KG1 (cell line): ENCODE results near the gene MCAM.

Experiments used
- DNase-seq: peaks from one replicate; lab custom pipeline; 2025; lab: John Stamatoyannopoulos, UW

MCAM gene

DNA sequence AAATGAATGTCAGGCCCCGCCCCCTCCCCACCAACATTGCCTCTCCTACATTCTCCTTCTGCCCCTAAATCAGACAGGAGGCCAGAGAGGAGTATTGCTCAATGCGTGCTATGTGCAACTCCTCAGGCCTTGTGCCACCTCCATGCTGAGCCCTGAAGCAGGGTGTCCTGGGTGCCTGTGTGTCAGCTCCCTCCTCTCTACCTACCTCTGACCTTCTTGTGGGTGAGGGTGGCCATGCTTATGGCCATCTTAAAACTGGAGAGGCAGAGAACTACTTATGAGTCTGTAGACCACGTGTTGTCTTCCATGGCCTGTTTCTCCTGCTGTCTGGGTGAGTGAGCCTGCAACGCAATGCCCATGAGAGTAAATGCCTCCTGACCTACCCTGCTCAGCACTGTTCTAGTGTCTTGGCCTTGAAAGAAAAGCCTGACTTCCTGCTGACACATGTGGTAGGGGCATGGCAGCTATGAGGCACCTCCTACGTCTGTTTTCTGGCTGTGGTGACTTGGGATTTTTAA, 10.5 kb downstream of the MCAM start:
- no peak for DNase-seq

DNA sequence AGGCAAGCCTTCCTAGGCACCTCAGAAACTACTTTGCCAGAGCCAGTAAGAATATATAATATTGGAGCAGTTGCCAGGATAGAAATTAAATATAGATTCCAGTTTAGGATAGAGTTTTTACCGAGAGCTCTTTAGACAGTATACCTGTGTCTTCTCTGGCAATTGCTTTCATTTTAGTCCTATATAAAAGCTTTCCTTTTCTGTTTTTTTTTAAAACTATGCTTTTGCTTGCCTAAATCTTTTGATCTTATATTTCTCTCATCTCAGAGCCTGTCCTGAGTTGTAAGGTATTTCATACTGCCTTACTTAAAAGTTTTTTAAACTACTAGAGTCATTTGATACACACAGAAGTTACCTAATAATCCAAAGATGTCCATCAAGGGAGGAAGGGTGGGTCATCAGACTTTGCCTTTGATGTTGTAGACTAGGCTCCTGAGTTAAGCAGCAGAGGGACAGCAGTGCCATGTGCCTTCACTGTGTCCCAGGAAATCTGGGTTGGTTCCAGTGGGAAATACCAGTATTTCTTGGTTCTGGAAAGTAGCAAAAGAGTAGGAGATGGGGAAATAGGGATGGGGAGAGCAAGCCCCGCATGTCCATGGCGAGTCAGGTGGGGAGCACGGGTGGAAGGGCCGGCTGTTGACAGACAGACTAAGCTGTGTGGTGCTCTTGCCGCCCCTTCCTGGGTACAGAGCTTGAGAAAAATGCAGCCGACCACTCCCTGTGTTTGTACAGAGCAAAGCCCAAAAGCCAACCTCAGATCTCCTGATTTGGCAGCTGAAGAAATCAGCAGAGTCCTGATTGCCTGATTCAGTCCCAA, 11.2 kb downstream of the MCAM start:
- no peak for DNase-seq

DNA sequence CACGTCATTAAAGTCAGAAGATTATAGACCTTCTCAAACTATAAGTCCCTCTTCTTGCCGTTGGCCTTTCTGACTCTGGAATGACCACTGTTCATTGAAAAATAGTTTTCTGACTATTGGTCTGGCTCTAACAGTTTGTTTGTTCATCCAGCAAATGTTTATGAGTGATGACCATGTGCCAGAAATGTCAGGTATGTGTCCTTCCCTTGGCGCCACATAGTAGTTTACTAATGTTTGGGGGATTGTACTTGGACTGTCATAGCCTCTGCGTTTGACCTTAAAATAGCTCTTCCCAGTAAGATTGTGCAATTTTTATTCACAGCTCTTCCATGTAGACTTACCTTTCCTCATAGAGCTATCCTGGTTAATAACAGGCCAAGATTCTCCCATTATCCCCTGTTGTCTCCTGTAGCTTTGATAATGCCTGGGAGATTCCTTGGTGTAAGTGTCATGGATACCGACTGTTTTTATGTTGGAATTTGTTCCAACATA, 13.7 kb downstream of the MCAM start:
- DNase-seq = no peak

GRCh38 chr11:119300198-119300964, 16.5 kb downstream of the MCAM start:
- no peak for DNase-seq

DNA sequence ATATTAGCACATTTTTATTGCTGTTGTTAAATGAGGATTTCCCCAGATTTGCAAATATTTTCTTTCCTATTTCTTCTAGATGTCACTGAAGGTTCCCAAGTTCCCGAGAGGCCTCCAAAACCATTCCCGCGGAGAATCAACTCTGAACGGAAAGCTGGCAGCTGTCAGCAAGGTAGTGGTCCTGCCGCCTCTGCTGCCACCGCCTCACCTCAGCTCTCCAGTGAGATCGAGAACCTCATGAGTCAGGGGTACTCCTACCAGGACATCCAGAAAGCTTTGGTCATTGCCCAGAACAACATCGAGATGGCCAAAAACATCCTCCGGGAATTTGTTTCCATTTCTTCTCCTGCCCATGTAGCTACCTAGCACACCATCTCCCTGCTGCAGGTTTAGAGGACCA, 17.5 kb downstream of the MCAM start:
- no peak for DNase-seq

GRCh38 chr11:119298726-119299125, 18.2 kb downstream of the MCAM start:
- DNase-seq = no peak

- DNase-seq = no peak
These were observed 19.0 kb downstream of the MCAM start for GRCh38 chr11:119297938-119298337.

- no peak for DNase-seq
These were observed 21.8 kb downstream of the MCAM start for GRCh38 chr11:119295178-119295577.

DNA sequence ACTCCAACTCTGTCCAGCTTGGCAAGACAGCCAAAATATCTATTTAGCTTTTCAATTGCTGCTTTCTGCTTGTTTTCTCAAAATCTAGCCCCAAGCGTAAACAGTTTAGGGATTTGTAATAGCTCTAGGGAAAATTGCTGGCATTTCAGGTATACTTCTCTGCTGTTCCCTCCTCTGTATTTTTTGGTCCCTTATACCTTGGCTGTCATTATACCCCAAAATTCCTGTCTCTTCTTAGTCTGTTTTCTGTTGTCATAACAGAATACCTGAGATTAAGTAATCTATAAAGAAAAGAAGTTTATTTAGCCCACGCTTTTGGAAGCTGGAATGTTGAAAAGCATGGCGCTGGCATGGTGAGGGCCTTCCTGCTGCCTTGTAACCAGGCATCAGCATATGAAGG, 23.5 kb downstream of the MCAM start:
- no peak for DNase-seq

DNA sequence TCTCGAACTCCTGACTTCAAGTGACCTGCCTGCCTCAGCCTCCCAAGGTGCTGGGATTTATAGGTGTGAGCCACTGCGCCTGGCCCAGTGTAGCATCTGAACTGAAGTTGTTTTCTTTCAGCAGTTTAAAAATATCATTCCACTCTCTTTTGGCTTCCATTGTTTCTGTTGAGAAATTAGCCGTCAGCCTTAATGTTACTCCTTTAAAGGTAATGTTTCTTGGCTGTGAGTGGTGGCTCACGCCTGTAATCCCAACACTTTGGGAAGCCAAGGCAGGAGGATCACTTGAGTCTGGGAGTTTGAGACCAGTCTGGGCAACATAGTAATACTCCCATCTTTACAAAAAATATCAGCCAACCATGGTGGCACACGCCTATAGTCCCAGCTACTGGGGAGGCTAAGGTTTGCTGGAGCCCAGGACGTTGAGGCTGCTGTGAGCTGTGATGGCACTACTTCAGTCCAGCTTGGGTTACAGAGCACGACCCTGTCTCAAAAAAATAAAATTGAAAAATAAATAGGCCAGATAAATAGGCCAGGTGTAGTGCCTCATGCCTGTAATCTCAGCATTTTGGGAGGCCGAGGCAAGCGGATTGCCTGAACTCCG, 25.9 kb downstream of the MCAM start:
- no peak for DNase-seq

GRCh38 chr11:119288219-119288618, 28.7 kb downstream of the MCAM start:
- DNase-seq = no peak

- no peak for DNase-seq
These were observed 31.5 kb downstream of the MCAM start for GRCh38 chr11:119285431-119285830.

GRCh38 chr11:119284344-119285157, 32.4 kb downstream of the MCAM start:
- peak; percentile 16 for DNase-seq

- DNase-seq = no peak
These were observed 34.4 kb downstream of the MCAM start for GRCh38 chr11:119282495-119282894.

DNA sequence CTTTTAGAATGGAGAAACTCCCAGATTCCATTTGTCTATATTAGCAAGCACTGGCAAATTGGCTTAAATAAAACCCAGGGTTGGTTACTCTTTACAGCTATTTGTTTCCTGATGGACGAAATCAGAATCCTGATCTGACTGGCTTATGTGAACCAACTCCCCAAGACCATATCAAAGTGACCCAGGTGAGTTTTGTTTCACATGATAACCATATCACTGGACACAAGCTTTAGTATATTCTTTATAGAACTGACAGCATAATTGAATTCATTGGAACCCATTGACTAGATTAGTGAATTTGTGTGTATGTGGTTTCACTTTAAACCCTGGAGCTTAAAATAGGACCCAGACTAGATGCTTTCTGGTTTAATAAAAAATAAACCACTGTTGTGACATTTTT, 39.3 kb downstream of the MCAM start:
- no peak for DNase-seq

- no peak for DNase-seq
These were observed 43.2 kb downstream of the MCAM start for GRCh38 chr11:119273721-119274120.

DNA sequence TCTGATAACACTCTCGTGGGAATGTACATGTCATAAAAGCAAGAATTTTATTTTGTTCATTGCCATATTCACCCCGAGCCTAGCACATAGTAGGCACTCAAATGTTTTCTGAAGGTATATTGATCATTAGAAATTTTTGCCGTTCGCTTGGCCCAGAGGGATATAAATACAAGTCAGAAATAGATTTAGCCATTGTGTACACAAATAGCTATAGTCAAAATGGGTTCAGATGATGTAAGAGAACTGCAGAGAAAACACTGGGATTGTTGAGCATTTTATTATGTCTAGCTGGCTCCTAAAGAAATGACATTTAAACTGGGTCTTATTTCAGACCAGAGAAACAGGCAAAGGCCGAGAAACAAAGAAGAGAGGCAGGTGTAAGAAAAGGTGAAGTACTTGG, 49.3 kb downstream of the MCAM start:
- DNase-seq = no peak

DNA sequence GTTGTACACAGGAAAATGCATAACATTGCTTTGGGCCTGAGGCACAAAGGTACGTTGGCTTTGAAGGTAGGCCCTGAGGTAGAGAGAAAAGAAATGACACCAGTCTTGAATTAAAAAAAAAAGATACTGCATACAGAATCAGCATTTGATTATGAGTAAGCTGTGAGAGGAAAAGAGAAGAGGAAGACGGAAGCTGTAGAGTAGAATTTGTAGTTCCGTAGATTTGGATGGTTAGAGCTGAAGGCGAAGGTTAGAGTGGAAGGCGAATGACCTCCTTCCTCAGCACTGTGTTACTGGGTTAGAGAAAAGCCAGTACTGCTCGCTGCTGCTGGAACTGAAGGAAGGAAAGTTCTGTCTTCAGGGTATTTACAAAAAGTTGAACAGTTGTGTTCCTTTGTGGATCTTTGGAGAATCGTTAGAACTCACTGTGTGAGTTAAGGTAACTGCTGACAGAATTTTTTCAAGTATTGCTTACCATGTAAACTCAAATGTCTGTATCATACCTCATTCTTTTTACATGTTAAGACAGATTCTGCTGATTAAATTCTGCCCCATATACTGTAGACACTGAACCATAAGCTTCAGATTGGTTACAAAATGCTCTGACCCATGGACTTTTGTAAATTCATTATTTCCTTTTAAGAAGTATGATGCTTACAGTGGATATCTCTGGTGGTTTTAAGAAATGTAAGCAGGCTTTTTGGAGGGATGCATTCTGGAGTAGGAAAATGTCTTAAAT, 50.2 kb downstream of the MCAM start:
- DNase-seq = no peak

- DNase-seq = no peak
These were observed 50.9 kb downstream of the MCAM start for GRCh38 chr11:119266063-119266462.

- no peak for DNase-seq
These were observed 53.5 kb downstream of the MCAM start for GRCh38 chr11:119263352-119263940.
